Naive thymus-derived CD8-positive, alpha-beta T cell (primary cell): ENCODE data around the gene QRICH1. TPM values are rescaled to one million over a fixed set of nuclear protein-coding genes. Genes with fewer than 3 reads are reported as not detected.
A peak's percentile ranks its signal among the peaks of the same experiment; 100 is the strongest.

Experiments used
- microRNA-seq: library from miRNA; unstranded; fragments of <30 nt; microRNA quantifications from one replicate; pipeline ENCODE4 v1.2.0, GENCODE V29; 2022; ENCODE audit warnings: borderline microRNAs expressed
- polyA plus RNA-seq, 3 donors: library from polyadenylated mRNA; unstranded; fragments of 300-500 nt; fragmentation: Illumina TruSeq; gene quantifications; one replicate each; pipeline ENCODE4 v1.2.3, GENCODE V29; 2021
- total RNA-seq, 8 experiments: library from RNA in 2 of 8; stranded (reverse) in 2 of 8; gene quantifications; one replicate each; pipeline ENCODE4 v1.2.3 and lab custom pipeline; 2021 to 2026

Gene QRICH1
- total and polyA plus RNA-seq, 5 experiments from 2014 or later = 13.6 to 196 (median 23.6) TPM

Small RNAs within 50 kb of the gene (microRNA-seq; reads per million reads assigned to microRNA genes)
- gene MIR191 (12,871 reads per million, percentile 95 among the genes with 10 or more reads in this experiment), gene MIR425 (1,275 reads per million, percentile 86 among the genes with 10 or more reads in this experiment), gene MIR6890 (not detected)

Other genes starting within 250 kb of the QRICH1 start
- gene PRKAR2A, start 246.2 kb downstream of the QRICH1 start, total RNA-seq = 10 to 100 TPM; 37.3 to 40.5 TPM
- 10 to 100 TPM; 10.3 to 14.0 (median 11.0) TPM for gene PRKAR2A, start 246.2 kb downstream of the QRICH1 start, polyA plus RNA-seq
- gene SLC25A20, start 195.2 kb downstream of the QRICH1 start, total RNA-seq = 10 to 100 TPM; 10.5 to 12.5 TPM
- gene SLC25A20, start 195.2 kb downstream of the QRICH1 start, polyA plus RNA-seq = 10 to 100 TPM; 13.7 to 44.6 (median 19.4) TPM
- 100 to 1,000 TPM; 162 to 167 TPM for gene ARIH2, start 175.2 kb downstream of the QRICH1 start, total RNA-seq
- 100 to 1,000 TPM in 2 of 3 donors, 10 to 100 TPM in 1; 92.7 to 119 (median 101) TPM for gene ARIH2, start 175.2 kb downstream of the QRICH1 start, polyA plus RNA-seq
- gene P4HTM, start 103.8 kb downstream of the QRICH1 start, total RNA-seq = 10 to 100 TPM; 57.0 to 62.5 TPM
- 10 to 100 TPM; 20.3 to 23.3 (median 22.9) TPM for gene P4HTM, start 103.8 kb downstream of the QRICH1 start, polyA plus RNA-seq
- 100 to 1,000 TPM; 332 to 351 TPM for gene WDR6, start 86.7 kb downstream of the QRICH1 start, total RNA-seq
- gene WDR6, start 86.7 kb downstream of the QRICH1 start, polyA plus RNA-seq = 100 to 1,000 TPM in 2 of 3 donors, 10 to 100 TPM in 1; 96.3 to 126 (median 111) TPM
- 10 to 100 TPM; 23.9 to 24.2 TPM for gene DALRD3, start 75.5 kb downstream of the QRICH1 start, total RNA-seq
- 10 to 100 TPM; 20.8 to 21.9 (median 21.8) TPM for gene DALRD3, start 75.5 kb downstream of the QRICH1 start, polyA plus RNA-seq
- gene NDUFAF3, start 72.0 kb downstream of the QRICH1 start, total RNA-seq = 10 to 100 TPM; 87.1 to 89.2 TPM
- gene NDUFAF3, start 72.0 kb downstream of the QRICH1 start, polyA plus RNA-seq = 100 to 1,000 TPM; 140 to 226 (median 202) TPM
- 100 to 1,000 TPM; 121 to 129 TPM for gene IMPDH2, start 64.7 kb downstream of the QRICH1 start, total RNA-seq
- gene IMPDH2, start 64.7 kb downstream of the QRICH1 start, polyA plus RNA-seq = 100 to 1,000 TPM in 2 of 3 donors, 10 to 100 TPM in 1; 97.3 to 121 (median 118) TPM
- gene QARS1, start 10.7 kb upstream of the QRICH1 start, total RNA-seq = 100 to 1,000 TPM; 230 to 246 TPM
- gene QARS1, start 10.7 kb upstream of the QRICH1 start, polyA plus RNA-seq = 100 to 1,000 TPM in 1 of 3 donors, 10 to 100 TPM in 2; 89.1 to 125 (median 94.8) TPM
- gene USP19, start 26.8 kb upstream of the QRICH1 start, total RNA-seq = 100 to 1,000 TPM in 1 of 2 experiments, 10 to 100 TPM in 1; 99.9 to 108 TPM
- gene USP19, start 26.8 kb upstream of the QRICH1 start, polyA plus RNA-seq = 10 to 100 TPM; 19.5 to 42.2 (median 29.2) TPM
- 1 to 10 TPM; 1.0 to 1.2 TPM for gene LAMB2, start 39.0 kb upstream of the QRICH1 start, total RNA-seq
- not detected for gene LAMB2, start 39.0 kb upstream of the QRICH1 start, polyA plus RNA-seq
- gene CCDC71, start 72.3 kb upstream of the QRICH1 start, total RNA-seq = 10 to 100 TPM; 44.0 to 44.7 TPM
- gene CCDC71, start 72.3 kb upstream of the QRICH1 start, polyA plus RNA-seq = 1 to 10 TPM; 1.6 to 2.0 (median 1.8) TPM
- gene KLHDC8B, start 77.5 kb upstream of the QRICH1 start, total RNA-seq = 1 to 10 TPM; 7.0 to 7.1 TPM
- 1 to 10 TPM; 3.6 to 4.9 (median 4.2) TPM for gene KLHDC8B, start 77.5 kb upstream of the QRICH1 start, polyA plus RNA-seq
- gene C3orf62, start 183.2 kb upstream of the QRICH1 start, total RNA-seq = 10 to 100 TPM; 11.6 to 12.1 TPM
- gene C3orf62, start 183.2 kb upstream of the QRICH1 start, polyA plus RNA-seq = 1 to 10 TPM in 1 of 3 donors, under 1 TPM in 2; 0.73 to 1.4 (median 0.75) TPM
- 100 to 1,000 TPM; 108 to 118 TPM for gene USP4, start 246.0 kb upstream of the QRICH1 start, total RNA-seq
- 10 to 100 TPM; 49.6 to 69.1 (median 50.6) TPM for gene USP4, start 246.0 kb upstream of the QRICH1 start, polyA plus RNA-seq